HEK293 (cell line): ENCODE results near the gene MAPKAP1.

Source experiments
- CTCF ChIA-PET: fragments of 350-600 bp; formaldehyde crosslinking; extraction: SDS; loops from one replicate; lab custom pipeline; 2021; ENCODE audit warnings: antibody characterized with exemption; lab: Yijun Ruan, JAX
- POLR2A ChIA-PET: fragments of 300-600 bp; formaldehyde crosslinking; extraction: SDS; loops from one replicate; lab custom pipeline; 2020; ENCODE audit warnings: antibody characterized with exemption, inconsistent platforms; lab: Yijun Ruan, JAX
- H3K27ac ChIP-seq: fragments of 200-500 bp; sonication (Bioruptor generic); 2 replicates; pipeline ENCODE4 v1.5.1; 2014; ENCODE audit warnings: low read depth, low read length, control low read depth, inconsistent platforms; ENCODE audit errors: extremely low read depth
- H3K36me3 ChIP-seq, 2 experiments: fragments of 200-500 bp in 1 of 2; sonication (Bioruptor generic) in 1 of 2; 1 replicate in 1 of 2; 2 replicates in 1 of 2; pipeline ENCODE4 v1.5.1; 2014 to 2017; ENCODE audit warnings: inconsistent platforms in 2 of 2, low read length in 2 of 2; ENCODE audit not compliant: control insufficient read depth in 2 of 2, insufficient read depth in 1 of 2
- H3K4me1 ChIP-seq: fragments of 200-500 bp; sonication (Bioruptor generic); 2 replicates; pipeline ENCODE4 v1.5.1; 2014; ENCODE audit warnings: mild to moderate bottlenecking, low read length, inconsistent platforms; ENCODE audit not compliant: control insufficient read depth, insufficient read depth
- H3K4me3 ChIP-seq: 2 replicates; pipeline ENCODE4 v1.5.1; 2011; ENCODE audit warnings: low read depth, mild to moderate bottlenecking, control low read depth, low read length, moderate library complexity
- H3K9me3 ChIP-seq: fragments of 200-500 bp; sonication (Bioruptor generic); 2 replicates; pipeline ENCODE4 v1.5.1; 2014; ENCODE audit warnings: low read depth, low read length, inconsistent platforms; ENCODE audit not compliant: control insufficient read depth, insufficient read depth
- GLI2 ChIP-seq: fragments of 450-650 bp; formaldehyde crosslinking; IDR thresholded peaks from 2 replicates; pipeline ENCODE4; 2017; ENCODE audit warnings: missing biosample characterization, missing genetic modification characterization, low read depth, borderline replicate concordance
- MZF1 ChIP-seq: fragments of 450-650 bp; formaldehyde crosslinking; IDR thresholded peaks from 2 replicates; pipeline ENCODE4 v1.5.1; 2017; ENCODE audit warnings: missing biosample characterization, missing genetic modification characterization, borderline replicate concordance
- SCRT2 ChIP-seq: fragments of 450-650 bp; formaldehyde crosslinking; IDR thresholded peaks from 2 replicates; pipeline ENCODE4 v1.5.1; 2016; ENCODE audit warnings: missing biosample characterization, missing genetic modification characterization
- ZBTB7A ChIP-seq: fragments of 450-650 bp; formaldehyde crosslinking; IDR thresholded peaks from 2 replicates; pipeline ENCODE4 v1.5.1; 2016; ENCODE audit warnings: low read depth, missing biosample characterization, missing genetic modification characterization
- ZEB2 ChIP-seq: fragments of 450-650 bp; formaldehyde crosslinking; IDR thresholded peaks from 2 replicates; pipeline ENCODE4 v1.5.1; 2016; ENCODE audit warnings: missing biosample characterization, missing genetic modification characterization
- ZIC2 ChIP-seq: fragments of 450-650 bp; formaldehyde crosslinking; IDR thresholded peaks from 2 replicates; pipeline ENCODE4 v1.5.1; 2016; ENCODE audit warnings: missing biosample characterization, missing genetic modification characterization
- ZNF114 ChIP-seq: fragments of 450-650 bp; formaldehyde crosslinking; IDR thresholded peaks from 2 replicates; pipeline ENCODE4 v1.5.0; 2017; ENCODE audit warnings: missing biosample characterization, missing genetic modification characterization
- ZNF157 ChIP-seq: fragments of 450-650 bp; formaldehyde crosslinking; IDR thresholded peaks from 2 replicates; pipeline ENCODE4 v1.5.1; 2016; ENCODE audit warnings: missing biosample characterization, missing genetic modification characterization
- ZNF239 ChIP-seq: fragments of 450-650 bp; formaldehyde crosslinking; IDR thresholded peaks from 2 replicates; pipeline ENCODE4 v1.5.1; 2016; ENCODE audit warnings: missing biosample characterization, missing genetic modification characterization
- ZNF248 ChIP-seq: fragments of 450-650 bp; formaldehyde crosslinking; IDR thresholded peaks from 2 replicates; pipeline ENCODE4 v1.5.1; 2017; ENCODE audit warnings: missing biosample characterization, missing genetic modification characterization
- ZNF292 ChIP-seq: fragments of 450-650 bp; formaldehyde crosslinking; IDR thresholded peaks from 2 replicates; pipeline ENCODE4 v1.5.1; 2016; ENCODE audit warnings: low read depth, missing biosample characterization, missing genetic modification characterization, borderline replicate concordance
- ZNF341 ChIP-seq: fragments of 450-650 bp; formaldehyde crosslinking; IDR thresholded peaks from 2 replicates; pipeline ENCODE4; 2016; ENCODE audit warnings: low read depth, missing biosample characterization, missing genetic modification characterization
- ZNF37A ChIP-seq: fragments of 450-650 bp; IDR thresholded peaks from 2 replicates; pipeline ENCODE4 v1.5.1; 2018; ENCODE audit warnings: missing biosample characterization, missing genetic modification characterization
- ZNF510 ChIP-seq: fragments of 450-650 bp; formaldehyde crosslinking; IDR thresholded peaks from 2 replicates; pipeline ENCODE4 v1.5.1; 2018; ENCODE audit warnings: mild to moderate bottlenecking, missing genetic modification characterization, missing biosample characterization; ENCODE audit not compliant: insufficient replicate concordance
- ZNF549 ChIP-seq: fragments of 450-650 bp; IDR thresholded peaks from 2 replicates; pipeline ENCODE4 v1.5.1; 2018; ENCODE audit warnings: missing biosample characterization, missing genetic modification characterization, mild to moderate bottlenecking, inconsistent platforms, moderate library complexity
- ZNF660 ChIP-seq: fragments of 450-650 bp; IDR thresholded peaks from 2 replicates; pipeline ENCODE4 v1.5.1; 2018; ENCODE audit warnings: missing biosample characterization, mild to moderate bottlenecking, missing genetic modification characterization
- ZNF707 ChIP-seq: fragments of 450-650 bp; formaldehyde crosslinking; IDR thresholded peaks from 2 replicates; pipeline ENCODE4 v1.5.1; 2016; ENCODE audit warnings: missing biosample characterization, missing genetic modification characterization
- ZNF785 ChIP-seq: fragments of 450-650 bp; formaldehyde crosslinking; IDR thresholded peaks from 2 replicates; pipeline ENCODE4 v1.5.1; 2016; ENCODE audit warnings: missing biosample characterization, missing genetic modification characterization
- TF ChIP-seq, protein P1 (sequence below): fragments of 450-650 bp; formaldehyde crosslinking; IDR thresholded peaks from 2 replicates; pipeline ENCODE4 v1.5.1; 2017; ENCODE audit warnings: missing biosample characterization, missing genetic modification characterization
- TF ChIP-seq, protein P2 (sequence below): fragments of 450-650 bp; formaldehyde crosslinking; IDR thresholded peaks from 2 replicates; pipeline ENCODE4; 2016; ENCODE audit warnings: missing biosample characterization, missing genetic modification characterization
- TF ChIP-seq, protein P3 (sequence below): fragments of 450-650 bp; formaldehyde crosslinking; IDR thresholded peaks from 2 replicates; pipeline ENCODE4 v1.5.1; 2016; ENCODE audit warnings: missing biosample characterization, missing genetic modification characterization
- TF ChIP-seq, protein P4 (sequence below): fragments of 450-650 bp; formaldehyde crosslinking; IDR thresholded peaks from 2 replicates; pipeline ENCODE4 v1.5.1; 2017; ENCODE audit warnings: missing biosample characterization, missing genetic modification characterization

The MAPKAP1 gene

DNA sequence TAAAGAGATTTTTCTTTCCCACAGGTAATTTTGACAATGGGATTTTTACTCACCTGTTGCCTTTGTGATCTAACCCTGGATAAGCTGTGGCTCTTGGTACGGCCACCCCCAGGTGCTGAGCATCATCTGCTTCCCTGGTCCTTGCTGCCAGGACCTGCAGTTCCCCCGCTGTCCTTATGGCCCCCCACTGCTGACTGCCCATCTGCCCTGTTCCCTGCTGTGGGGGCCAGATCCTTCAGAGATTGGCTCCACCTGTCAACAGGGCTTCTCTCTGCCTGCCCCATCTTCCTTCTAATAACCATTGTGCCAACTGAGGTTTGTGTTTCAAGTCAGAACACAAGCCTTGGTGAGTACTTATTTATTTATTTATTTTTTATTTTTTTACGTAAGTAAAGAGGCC is 183.3 kb downstream of the MAPKAP1 start:
- TF ChIP-seq MZF1, result no peak
- TF ChIP-seq SCRT2 (tag by site-specific recombination), result peak; percentile 46; the same call in 1 of the 2 replicates
- no peak for TF ChIP-seq ZEB2 (tag by site-specific recombination)
- TF ChIP-seq ZNF341 (tag by site-specific recombination), result no peak
- Histone ChIP-seq H3K36me3 (peaks cover 0 to 4% of the 10 kb centered on the region in 2 experiments; a peak in 1 of 3 replicates), H3K4me3 (no peak overlapping the region), H3K27ac (no peak overlapping the region), H3K9me3 (no peaks in the 10 kb centered on the region), H3K4me1 (no peaks in the 10 kb centered on the region)
- ChIA-PET POLR2A (no interaction called here), CTCF (interaction anchor here (1.0 to 1.2 kb wide), 2 partner anchors 9 to 12 kb away, joined by 3 read pairs; no protein-coding TSS in a partner anchor)

DNA sequence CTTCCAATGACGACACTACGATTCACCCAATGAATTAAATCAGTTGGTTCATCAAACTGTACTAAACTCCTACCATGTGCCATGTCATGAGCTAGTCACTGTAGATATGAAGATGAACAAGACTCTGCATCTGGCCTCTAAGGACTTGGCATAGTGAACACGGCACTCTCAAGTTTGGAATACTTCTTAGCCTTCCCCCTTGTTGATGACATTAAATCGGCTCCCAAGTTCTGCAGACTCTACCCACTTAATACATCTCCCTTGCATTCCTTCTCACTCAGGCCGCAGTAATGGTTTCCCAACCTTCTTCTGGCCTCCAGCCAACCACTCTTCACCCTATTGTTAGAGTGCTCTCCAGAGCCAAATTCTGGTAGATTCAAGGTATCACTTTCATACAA is 184.7 kb downstream of the MAPKAP1 start:
- TF ChIP-seq ZNF660 (tag by site-specific recombination) (no peak), ZNF549 (tag by site-specific recombination) (no peak), ZNF785 (no peak), ZNF510 (tag by site-specific recombination) (no peak), GLI2 (no peak), ZNF239 (tag by site-specific recombination) (no peak), ZNF707 (tag by site-specific recombination) (no peak), ZNF248 (no peak), ZNF114 (tag by site-specific recombination) (no peak), SCRT2 (tag by site-specific recombination) (no peak), MZF1 (no peak), ZBTB7A (tag by site-specific recombination) (no peak), ZIC2 (tag by site-specific recombination) (no peak), ZNF157 (tag by site-specific recombination) (no peak)
- TF ChIP-seq, protein P1, sequence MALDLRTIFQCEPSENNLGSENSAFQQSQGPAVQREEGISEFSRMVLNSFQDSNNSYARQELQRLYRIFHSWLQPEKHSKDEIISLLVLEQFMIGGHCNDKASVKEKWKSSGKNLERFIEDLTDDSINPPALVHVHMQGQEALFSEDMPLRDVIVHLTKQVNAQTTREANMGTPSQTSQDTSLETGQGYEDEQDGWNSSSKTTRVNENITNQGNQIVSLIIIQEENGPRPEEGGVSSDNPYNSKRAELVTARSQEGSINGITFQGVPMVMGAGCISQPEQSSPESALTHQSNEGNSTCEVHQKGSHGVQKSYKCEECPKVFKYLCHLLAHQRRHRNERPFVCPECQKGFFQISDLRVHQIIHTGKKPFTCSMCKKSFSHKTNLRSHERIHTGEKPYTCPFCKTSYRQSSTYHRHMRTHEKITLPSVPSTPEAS (tag by site-specific recombination), result no peak
- POLR2A ChIA-PET, result no interaction called here
- H3K4me1 ChIP-seq, result no peaks in the 10 kb centered on the region
- no peak overlapping the region for H3K4me3 ChIP-seq
- peaks cover 0 to 4% of the 10 kb centered on the region in 2 experiments; a peak in 1 of 3 replicates for H3K36me3 ChIP-seq
- H3K9me3 ChIP-seq, result no peaks in the 10 kb centered on the region
- CTCF ChIA-PET, result interaction anchor here (0.5 kb wide), 1 partner anchor 172 kb away, joined by 3 read pairs; no protein-coding TSS in a partner anchor
- H3K27ac ChIP-seq, result no peak overlapping the region

DNA sequence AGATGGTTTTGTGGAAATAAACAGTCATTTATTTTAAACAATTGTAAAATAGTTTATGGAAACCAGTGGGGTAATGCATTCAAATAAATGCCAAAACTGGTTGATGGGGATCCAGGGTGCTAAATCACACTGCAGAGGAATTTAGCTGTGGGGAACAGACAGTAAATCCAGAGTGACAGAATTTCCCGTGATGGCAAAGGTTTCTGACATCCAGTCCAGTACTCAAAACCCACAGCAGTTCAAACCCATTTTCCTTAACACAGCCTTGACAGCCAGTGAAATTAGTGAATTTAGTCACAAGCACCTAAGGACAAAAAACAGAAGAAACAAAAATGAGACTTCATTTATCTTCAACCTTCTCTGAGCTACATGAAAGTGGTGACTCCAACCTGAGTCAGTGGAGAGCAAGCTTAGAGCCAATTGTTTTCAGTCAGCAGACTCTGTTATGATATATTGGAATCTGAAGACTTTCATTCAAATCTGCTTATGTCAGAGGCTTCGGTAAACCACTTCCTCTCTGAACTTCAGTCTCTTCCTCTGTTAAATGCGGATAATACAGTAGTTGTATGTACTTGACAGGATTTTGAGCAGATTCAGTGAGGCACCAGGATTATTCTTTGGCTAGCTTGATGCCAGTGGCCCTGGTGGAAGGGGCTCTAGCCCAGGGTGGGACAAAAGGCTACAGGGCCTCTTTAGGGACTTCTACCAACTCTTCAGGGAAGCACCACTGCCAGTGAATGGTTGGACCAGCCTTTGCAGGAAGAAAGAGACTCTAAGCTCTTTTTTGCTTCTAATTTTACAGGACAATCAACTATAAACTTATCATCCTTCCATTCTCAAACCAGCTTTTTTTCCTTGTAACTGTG is 185.3 kb downstream of the MAPKAP1 start:
- Histone ChIP-seq H3K4me1 (no peaks in the 10 kb centered on the region), H3K4me3 (no peak overlapping the region)
- CTCF ChIA-PET, result interaction anchor here (0.5 kb wide), 1 partner anchor 173 kb away, joined by 3 read pairs; no protein-coding TSS in a partner anchor
- TF ChIP-seq, protein P2, sequence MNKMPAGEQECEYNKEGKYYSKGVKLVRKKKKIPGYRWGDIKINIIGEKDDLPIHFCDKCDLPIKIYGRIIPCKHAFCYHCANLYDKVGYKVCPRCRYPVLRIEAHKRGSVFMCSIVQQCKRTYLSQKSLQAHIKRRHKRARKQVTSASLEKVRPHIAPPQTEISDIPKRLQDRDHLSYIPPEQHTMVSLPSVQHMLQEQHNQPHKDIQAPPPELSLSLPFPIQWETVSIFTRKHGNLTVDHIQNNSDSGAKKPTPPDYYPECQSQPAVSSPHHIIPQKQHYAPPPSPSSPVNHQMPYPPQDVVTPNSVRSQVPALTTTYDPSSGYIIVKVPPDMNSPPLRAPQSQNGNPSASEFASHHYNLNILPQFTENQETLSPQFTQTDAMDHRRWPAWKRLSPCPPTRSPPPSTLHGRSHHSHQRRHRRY, result no peak
- TF ChIP-seq, protein P3, sequence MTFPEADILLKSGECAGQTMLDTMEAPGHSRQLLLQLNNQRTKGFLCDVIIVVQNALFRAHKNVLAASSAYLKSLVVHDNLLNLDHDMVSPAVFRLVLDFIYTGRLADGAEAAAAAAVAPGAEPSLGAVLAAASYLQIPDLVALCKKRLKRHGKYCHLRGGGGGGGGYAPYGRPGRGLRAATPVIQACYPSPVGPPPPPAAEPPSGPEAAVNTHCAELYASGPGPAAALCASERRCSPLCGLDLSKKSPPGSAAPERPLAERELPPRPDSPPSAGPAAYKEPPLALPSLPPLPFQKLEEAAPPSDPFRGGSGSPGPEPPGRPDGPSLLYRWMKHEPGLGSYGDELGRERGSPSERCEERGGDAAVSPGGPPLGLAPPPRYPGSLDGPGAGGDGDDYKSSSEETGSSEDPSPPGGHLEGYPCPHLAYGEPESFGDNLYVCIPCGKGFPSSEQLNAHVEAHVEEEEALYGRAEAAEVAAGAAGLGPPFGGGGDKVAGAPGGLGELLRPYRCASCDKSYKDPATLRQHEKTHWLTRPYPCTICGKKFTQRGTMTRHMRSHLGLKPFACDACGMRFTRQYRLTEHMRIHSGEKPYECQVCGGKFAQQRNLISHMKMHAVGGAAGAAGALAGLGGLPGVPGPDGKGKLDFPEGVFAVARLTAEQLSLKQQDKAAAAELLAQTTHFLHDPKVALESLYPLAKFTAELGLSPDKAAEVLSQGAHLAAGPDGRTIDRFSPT, result no peak
- TF ChIP-seq, protein P4, sequence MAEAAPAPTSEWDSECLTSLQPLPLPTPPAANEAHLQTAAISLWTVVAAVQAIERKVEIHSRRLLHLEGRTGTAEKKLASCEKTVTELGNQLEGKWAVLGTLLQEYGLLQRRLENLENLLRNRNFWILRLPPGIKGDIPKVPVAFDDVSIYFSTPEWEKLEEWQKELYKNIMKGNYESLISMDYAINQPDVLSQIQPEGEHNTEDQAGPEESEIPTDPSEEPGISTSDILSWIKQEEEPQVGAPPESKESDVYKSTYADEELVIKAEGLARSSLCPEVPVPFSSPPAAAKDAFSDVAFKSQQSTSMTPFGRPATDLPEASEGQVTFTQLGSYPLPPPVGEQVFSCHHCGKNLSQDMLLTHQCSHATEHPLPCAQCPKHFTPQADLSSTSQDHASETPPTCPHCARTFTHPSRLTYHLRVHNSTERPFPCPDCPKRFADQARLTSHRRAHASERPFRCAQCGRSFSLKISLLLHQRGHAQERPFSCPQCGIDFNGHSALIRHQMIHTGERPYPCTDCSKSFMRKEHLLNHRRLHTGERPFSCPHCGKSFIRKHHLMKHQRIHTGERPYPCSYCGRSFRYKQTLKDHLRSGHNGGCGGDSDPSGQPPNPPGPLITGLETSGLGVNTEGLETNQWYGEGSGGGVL, result no peak
- TF ChIP-seq ZNF37A, result no peak
- no peak for TF ChIP-seq ZNF292
- TF ChIP-seq, all 188 proteins: peak for 0
- POLR2A ChIA-PET, result no interaction called here
- Histone ChIP-seq H3K36me3 (peaks cover 0 to 4% of the 10 kb centered on the region in 2 experiments; a peak in 1 of 3 replicates), H3K27ac (no peak overlapping the region), H3K9me3 (no peaks in the 10 kb centered on the region)
